K562 (cell line): Measurements from ENCODE around the gene HIPK2. TPM values are rescaled to one million over a fixed set of nuclear protein-coding genes. Genes with fewer than 3 reads are reported as not detected.

Source experiments
- CBFA2T2 ChIP-seq: fragments of 450-650 bp; conservative IDR thresholded peaks from 2 replicates; pipeline ENCODE4 v1.6.1; 2017; ENCODE audit warnings: mild to moderate bottlenecking
- EHMT2 ChIP-seq: fragments of 450-650 bp; IDR thresholded peaks from 2 replicates; pipeline ENCODE4 v1.6.1; 2018; ENCODE audit warnings: antibody characterized with exemption
- GATAD2A ChIP-seq: fragments of 450-650 bp; IDR thresholded peaks from 2 replicates; pipeline ENCODE4 v1.6.1; 2017
- ILK ChIP-seq: fragments of 450-650 bp; IDR thresholded peaks from 2 replicates; pipeline ENCODE4 v1.6.1; 2016; ENCODE audit warnings: missing genetic modification characterization, low read depth, mild to moderate bottlenecking, missing compliant biosample characterization, moderate library complexity, borderline replicate concordance
- MEF2D ChIP-seq: conservative IDR thresholded peaks from 2 replicates; pipeline ENCODE4 v1.6.1; 2016; ENCODE audit warnings: low read depth, missing genetic modification characterization, missing compliant biosample characterization
- NFIX ChIP-seq: fragments of 250-450 bp; sonication (Bioruptor Pico); IDR thresholded peaks from 2 replicates; pipeline ENCODE4 v1.4.0; 2020; ENCODE audit warnings: low read depth, mild to moderate bottlenecking, moderate library complexity
- RHOXF2B ChIP-seq: fragments of 250-450 bp; sonication (Bioruptor Pico); conservative IDR thresholded peaks from 2 replicates; pipeline ENCODE4 v1.5.1; 2021
- ZBTB8A ChIP-seq: fragments of 450-650 bp; IDR thresholded peaks from 2 replicates; pipeline ENCODE4 v1.6.1; 2018; ENCODE audit warnings: mild to moderate bottlenecking, moderate library complexity; ENCODE audit not compliant: partially characterized antibody
- ZNF146 ChIP-seq: IDR thresholded peaks from one replicate; pipeline ENCODE4 v1.6.1; 2018; ENCODE audit warnings: missing compliant biosample characterization; ENCODE audit not compliant: unreplicated experiment
- ZNF232 ChIP-seq: sonication (generic); formaldehyde crosslinking; IDR thresholded peaks from 2 replicates; pipeline ENCODE4 v1.8.0; 2022; ENCODE audit warnings: mild to moderate bottlenecking, missing genetic modification reagents
- polyA plus RNA-seq, 8 experiments: library from polyadenylated mRNA; depleted of rRNA in 4 of 8; stranded (reverse) in 5 of 8; unstranded in 3 of 8; fragments of >200 nt; fragmentation: Nextera tagmentation in 2 of 8; fragmentation: Illumina TruSeq in 1 of 8; extraction: Ambion mirVana in 2 of 8; extraction: Trizol in 1 of 8; gene quantifications; 2 replicates each; pipeline versions ENCODE4 v1.2.1 to v1.2.3, GENCODE V29; 2011 to 2014; ENCODE audit warnings: inconsistent platforms in 1 of 8, missing spikeins in 1 of 8
- total RNA-seq, 7 experiments: library from RNA; depleted of rRNA in 6 of 7; stranded (reverse); fragments of >200 nt in 6 of 7; fragmentation: Illumina TruSeq in 2 of 7; extraction: Trizol in 2 of 7; gene quantifications; 2 replicates each; pipeline versions ENCODE4 v1.2.1 to v1.2.3, GENCODE V29; 2011 to 2021; ENCODE audit warnings: low replicate concordance in 1 of 7
- TF ChIP-seq, protein P1 (sequence below): fragments of 450-650 bp; IDR thresholded peaks from 2 replicates; pipeline ENCODE4 v1.6.1; 2014; ENCODE audit warnings: low read depth, mild to moderate bottlenecking, moderate library complexity, borderline replicate concordance
- TF ChIP-seq, protein P2 (sequence below): fragments of 250-450 bp; sonication (Bioruptor Pico); IDR thresholded peaks from 2 replicates; pipeline ENCODE4 v1.9.0; 2021; ENCODE audit warnings: mild to moderate bottlenecking, inconsistent platforms
- TF ChIP-seq, protein P3 (sequence below): fragments of 250-450 bp; sonication (Bioruptor Pico); IDR thresholded peaks from 2 replicates; pipeline ENCODE4 v1.8.0; 2022; ENCODE audit warnings: moderate library complexity, mild to moderate bottlenecking, inconsistent platforms
- TF ChIP-seq, protein P4 (sequence below): fragments of 200-600 bp; sonication (generic); IDR thresholded peaks from one replicate; pipeline ENCODE4 v1.6.1; 2012; ENCODE audit warnings: mild to moderate bottlenecking, low read depth, low read length, inconsistent platforms

The HIPK2 gene
- total and polyA plus RNA-seq, 9 of the 15 experiments (the other 6 are each of a cell fraction or from before 2014, with no cell fraction given) = 0.69 to 19.8 (median 5.1) TPM

DNA sequence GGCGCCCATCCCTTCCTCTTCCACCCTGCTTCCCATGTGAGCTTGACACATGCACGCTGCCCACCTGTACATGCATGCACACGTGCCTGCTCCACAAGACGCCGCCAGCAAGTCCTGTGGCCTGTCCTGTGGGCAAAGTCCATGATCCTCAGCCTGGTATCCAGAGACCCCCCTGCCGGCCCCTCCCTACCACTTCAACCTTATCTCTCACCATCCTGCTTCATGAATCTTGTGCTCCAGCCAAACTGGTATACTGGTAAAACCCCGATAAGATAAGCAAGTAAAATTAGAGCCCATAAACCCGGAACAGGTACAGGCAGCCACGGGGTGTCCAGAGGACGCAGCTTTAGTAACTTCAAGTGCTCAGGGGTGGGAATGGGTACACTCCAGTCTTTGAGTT, 39.5 kb upstream of the HIPK2 start (continued):
- TF ChIP-seq EHMT2 = no peak
- TF ChIP-seq, protein P1, sequence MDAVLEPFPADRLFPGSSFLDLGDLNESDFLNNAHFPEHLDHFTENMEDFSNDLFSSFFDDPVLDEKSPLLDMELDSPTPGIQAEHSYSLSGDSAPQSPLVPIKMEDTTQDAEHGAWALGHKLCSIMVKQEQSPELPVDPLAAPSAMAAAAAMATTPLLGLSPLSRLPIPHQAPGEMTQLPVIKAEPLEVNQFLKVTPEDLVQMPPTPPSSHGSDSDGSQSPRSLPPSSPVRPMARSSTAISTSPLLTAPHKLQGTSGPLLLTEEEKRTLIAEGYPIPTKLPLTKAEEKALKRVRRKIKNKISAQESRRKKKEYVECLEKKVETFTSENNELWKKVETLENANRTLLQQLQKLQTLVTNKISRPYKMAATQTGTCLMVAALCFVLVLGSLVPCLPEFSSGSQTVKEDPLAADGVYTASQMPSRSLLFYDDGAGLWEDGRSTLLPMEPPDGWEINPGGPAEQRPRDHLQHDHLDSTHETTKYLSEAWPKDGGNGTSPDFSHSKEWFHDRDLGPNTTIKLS = no peak
- no peak for TF ChIP-seq ILK
- TF ChIP-seq, protein P2, sequence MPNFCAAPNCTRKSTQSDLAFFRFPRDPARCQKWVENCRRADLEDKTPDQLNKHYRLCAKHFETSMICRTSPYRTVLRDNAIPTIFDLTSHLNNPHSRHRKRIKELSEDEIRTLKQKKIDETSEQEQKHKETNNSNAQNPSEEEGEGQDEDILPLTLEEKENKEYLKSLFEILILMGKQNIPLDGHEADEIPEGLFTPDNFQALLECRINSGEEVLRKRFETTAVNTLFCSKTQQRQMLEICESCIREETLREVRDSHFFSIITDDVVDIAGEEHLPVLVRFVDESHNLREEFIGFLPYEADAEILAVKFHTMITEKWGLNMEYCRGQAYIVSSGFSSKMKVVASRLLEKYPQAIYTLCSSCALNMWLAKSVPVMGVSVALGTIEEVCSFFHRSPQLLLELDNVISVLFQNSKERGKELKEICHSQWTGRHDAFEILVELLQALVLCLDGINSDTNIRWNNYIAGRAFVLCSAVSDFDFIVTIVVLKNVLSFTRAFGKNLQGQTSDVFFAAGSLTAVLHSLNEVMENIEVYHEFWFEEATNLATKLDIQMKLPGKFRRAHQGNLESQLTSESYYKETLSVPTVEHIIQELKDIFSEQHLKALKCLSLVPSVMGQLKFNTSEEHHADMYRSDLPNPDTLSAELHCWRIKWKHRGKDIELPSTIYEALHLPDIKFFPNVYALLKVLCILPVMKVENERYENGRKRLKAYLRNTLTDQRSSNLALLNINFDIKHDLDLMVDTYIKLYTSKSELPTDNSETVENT (CRISPR knock-in tag) = no peak
- no peak for TF ChIP-seq ZNF232 (CRISPR knock-in tag)
- TF ChIP-seq NFIX = no peak
- 0 out of 2 replicates have a peak, but pooled peaks have one; percentile 41 for TF ChIP-seq MEF2D (tag)
- TF ChIP-seq ZNF146 (CRISPR knock-in tag) = no peak
- TF ChIP-seq CBFA2T2 = peak; percentile 65
- TF ChIP-seq GATAD2A = no peak
- TF ChIP-seq, protein P3, sequence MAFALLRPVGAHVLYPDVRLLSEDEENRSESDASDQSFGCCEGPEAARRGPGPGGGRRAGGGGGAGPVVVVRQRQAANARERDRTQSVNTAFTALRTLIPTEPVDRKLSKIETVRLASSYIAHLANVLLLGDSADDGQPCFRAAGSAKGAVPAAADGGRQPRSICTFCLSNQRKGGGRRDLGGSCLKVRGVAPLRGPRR = no peak
- no peak for TF ChIP-seq ZBTB8A
- no peak for TF ChIP-seq RHOXF2B (CRISPR knock-in tag)
- TF ChIP-seq, protein P4, sequence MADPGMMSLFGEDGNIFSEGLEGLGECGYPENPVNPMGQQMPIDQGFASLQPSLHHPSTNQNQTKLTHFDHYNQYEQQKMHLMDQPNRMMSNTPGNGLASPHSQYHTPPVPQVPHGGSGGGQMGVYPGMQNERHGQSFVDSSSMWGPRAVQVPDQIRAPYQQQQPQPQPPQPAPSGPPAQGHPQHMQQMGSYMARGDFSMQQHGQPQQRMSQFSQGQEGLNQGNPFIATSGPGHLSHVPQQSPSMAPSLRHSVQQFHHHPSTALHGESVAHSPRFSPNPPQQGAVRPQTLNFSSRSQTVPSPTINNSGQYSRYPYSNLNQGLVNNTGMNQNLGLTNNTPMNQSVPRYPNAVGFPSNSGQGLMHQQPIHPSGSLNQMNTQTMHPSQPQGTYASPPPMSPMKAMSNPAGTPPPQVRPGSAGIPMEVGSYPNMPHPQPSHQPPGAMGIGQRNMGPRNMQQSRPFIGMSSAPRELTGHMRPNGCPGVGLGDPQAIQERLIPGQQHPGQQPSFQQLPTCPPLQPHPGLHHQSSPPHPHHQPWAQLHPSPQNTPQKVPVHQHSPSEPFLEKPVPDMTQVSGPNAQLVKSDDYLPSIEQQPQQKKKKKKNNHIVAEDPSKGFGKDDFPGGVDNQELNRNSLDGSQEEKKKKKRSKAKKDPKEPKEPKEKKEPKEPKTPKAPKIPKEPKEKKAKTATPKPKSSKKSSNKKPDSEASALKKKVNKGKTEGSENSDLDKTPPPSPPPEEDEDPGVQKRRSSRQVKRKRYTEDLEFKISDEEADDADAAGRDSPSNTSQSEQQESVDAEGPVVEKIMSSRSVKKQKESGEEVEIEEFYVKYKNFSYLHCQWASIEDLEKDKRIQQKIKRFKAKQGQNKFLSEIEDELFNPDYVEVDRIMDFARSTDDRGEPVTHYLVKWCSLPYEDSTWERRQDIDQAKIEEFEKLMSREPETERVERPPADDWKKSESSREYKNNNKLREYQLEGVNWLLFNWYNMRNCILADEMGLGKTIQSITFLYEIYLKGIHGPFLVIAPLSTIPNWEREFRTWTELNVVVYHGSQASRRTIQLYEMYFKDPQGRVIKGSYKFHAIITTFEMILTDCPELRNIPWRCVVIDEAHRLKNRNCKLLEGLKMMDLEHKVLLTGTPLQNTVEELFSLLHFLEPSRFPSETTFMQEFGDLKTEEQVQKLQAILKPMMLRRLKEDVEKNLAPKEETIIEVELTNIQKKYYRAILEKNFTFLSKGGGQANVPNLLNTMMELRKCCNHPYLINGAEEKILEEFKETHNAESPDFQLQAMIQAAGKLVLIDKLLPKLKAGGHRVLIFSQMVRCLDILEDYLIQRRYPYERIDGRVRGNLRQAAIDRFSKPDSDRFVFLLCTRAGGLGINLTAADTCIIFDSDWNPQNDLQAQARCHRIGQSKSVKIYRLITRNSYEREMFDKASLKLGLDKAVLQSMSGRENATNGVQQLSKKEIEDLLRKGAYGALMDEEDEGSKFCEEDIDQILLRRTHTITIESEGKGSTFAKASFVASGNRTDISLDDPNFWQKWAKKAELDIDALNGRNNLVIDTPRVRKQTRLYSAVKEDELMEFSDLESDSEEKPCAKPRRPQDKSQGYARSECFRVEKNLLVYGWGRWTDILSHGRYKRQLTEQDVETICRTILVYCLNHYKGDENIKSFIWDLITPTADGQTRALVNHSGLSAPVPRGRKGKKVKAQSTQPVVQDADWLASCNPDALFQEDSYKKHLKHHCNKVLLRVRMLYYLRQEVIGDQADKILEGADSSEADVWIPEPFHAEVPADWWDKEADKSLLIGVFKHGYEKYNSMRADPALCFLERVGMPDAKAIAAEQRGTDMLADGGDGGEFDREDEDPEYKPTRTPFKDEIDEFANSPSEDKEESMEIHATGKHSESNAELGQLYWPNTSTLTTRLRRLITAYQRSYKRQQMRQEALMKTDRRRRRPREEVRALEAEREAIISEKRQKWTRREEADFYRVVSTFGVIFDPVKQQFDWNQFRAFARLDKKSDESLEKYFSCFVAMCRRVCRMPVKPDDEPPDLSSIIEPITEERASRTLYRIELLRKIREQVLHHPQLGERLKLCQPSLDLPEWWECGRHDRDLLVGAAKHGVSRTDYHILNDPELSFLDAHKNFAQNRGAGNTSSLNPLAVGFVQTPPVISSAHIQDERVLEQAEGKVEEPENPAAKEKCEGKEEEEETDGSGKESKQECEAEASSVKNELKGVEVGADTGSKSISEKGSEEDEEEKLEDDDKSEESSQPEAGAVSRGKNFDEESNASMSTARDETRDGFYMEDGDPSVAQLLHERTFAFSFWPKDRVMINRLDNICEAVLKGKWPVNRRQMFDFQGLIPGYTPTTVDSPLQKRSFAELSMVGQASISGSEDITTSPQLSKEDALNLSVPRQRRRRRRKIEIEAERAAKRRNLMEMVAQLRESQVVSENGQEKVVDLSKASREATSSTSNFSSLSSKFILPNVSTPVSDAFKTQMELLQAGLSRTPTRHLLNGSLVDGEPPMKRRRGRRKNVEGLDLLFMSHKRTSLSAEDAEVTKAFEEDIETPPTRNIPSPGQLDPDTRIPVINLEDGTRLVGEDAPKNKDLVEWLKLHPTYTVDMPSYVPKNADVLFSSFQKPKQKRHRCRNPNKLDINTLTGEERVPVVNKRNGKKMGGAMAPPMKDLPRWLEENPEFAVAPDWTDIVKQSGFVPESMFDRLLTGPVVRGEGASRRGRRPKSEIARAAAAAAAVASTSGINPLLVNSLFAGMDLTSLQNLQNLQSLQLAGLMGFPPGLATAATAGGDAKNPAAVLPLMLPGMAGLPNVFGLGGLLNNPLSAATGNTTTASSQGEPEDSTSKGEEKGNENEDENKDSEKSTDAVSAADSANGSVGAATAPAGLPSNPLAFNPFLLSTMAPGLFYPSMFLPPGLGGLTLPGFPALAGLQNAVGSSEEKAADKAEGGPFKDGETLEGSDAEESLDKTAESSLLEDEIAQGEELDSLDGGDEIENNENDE = no peak
